GM18511 (cell line): ENCODE measurements around the gene ICAM1.
"Not testable (repeated sequence)": the region's sequence is repeated elsewhere in the genome, so short reads cannot be mapped to it uniquely, and the experiment has no call there.

ENCODE experiments used
- ATAC-seq: cut with Tn5 transposase; IDR thresholded peaks from one replicate; pipeline ENCODE4 v1.9.1; 2021; ENCODE audit warnings: mild to moderate bottlenecking, moderate library complexity; ENCODE audit not compliant: unreplicated experiment

Gene ICAM1

GRCh38 chr19:10241826-10242449 lies 29.0 kb upstream of the ICAM1 start:
- not testable (repeated sequence) for ATAC-seq

GRCh38 chr19:10243606-10244005 lies 27.3 kb upstream of the ICAM1 start:
- no peak for ATAC-seq

- peak; percentile 44 for ATAC-seq
Measured at GRCh38 chr19:10245189-10245939, 25.6 kb upstream of the ICAM1 start.

GRCh38 chr19:10246511-10246910 lies 24.4 kb upstream of the ICAM1 start:
- ATAC-seq = no peak

GRCh38 chr19:10251792-10252694 lies 18.9 kb upstream of the ICAM1 start, which contains the start of gene MRPL4:
MRPL4 (plus strand) TSS chr19:10252214; CDS start chr19:10252254, 40 bp downstream.
- ATAC-seq = peak; percentile 93

GRCh38 chr19:10252707-10253106 lies 18.2 kb upstream of the ICAM1 start:
- no peak for ATAC-seq

- no peak for ATAC-seq
Measured at GRCh38 chr19:10254244-10254643, 16.7 kb upstream of the ICAM1 start.

GRCh38 chr19:10255358-10255757 lies 15.6 kb upstream of the ICAM1 start:
- ATAC-seq = no peak

GRCh38 chr19:10256551-10256950 lies 14.4 kb upstream of the ICAM1 start:
- ATAC-seq = no peak

- ATAC-seq = no peak
Measured at GRCh38 chr19:10256970-10257615, 13.8 kb upstream of the ICAM1 start.

- no peak for ATAC-seq
Measured at GRCh38 chr19:10258080-10258710, 12.7 kb upstream of the ICAM1 start.

GRCh38 chr19:10259162-10259905 lies 11.6 kb upstream of the ICAM1 start:
- no peak for ATAC-seq

GRCh38 chr19:10260141-10260584 lies 10.8 kb upstream of the ICAM1 start:
- ATAC-seq = no peak

GRCh38 chr19:10262771-10263170 lies 8.1 kb upstream of the ICAM1 start:
- ATAC-seq = no peak

GRCh38 chr19:10266706-10267105 lies 4.2 kb upstream of the ICAM1 start:
- no peak for ATAC-seq

GRCh38 chr19:10268071-10268470 lies 2.8 kb upstream of the ICAM1 start:
- ATAC-seq = no peak

- no peak for ATAC-seq
Measured at GRCh38 chr19:10269333-10270179, 1.4 kb upstream of the ICAM1 start.

GRCh38 chr19:10270180-10270615 lies 722 bp upstream of the ICAM1 start:
- ATAC-seq = peak; percentile 42
